Stimulated activated CD8-positive, alpha-beta memory T cell treated with anti-CD3 and anti-CD28 coated beads, Interleukin-12 subunit alpha, Interleukin-12 subunit beta, amount 100 ng/mL, for 1 hour (primary cell): ENCODE measurements around the gene PTBP1.
"Not testable (repeated sequence)": the region's sequence is repeated elsewhere in the genome, so short reads cannot be mapped to it uniquely, and the experiment has no call there.

Experiments used
- DNase-seq: peaks from one replicate; pipeline ENCODE4 v3.0.0-alpha.2; 2020; ENCODE audit warnings: low read depth

PTBP1 gene

GRCh38 chr19:810883-811489, 13.7 kb downstream of the PTBP1 start:
- no peak for DNase-seq

GRCh38 chr19:811506-812048, 14.3 kb downstream of the PTBP1 start:
- DNase-seq, result no peak

- no peak for DNase-seq
Observed at GRCh38 chr19:812049-812746, 14.9 kb downstream of the PTBP1 start.

- no peak for DNase-seq
Observed at GRCh38 chr19:812747-813218, 15.5 kb downstream of the PTBP1 start.

- DNase-seq, result no peak
Observed at GRCh38 chr19:813219-814151, 16.2 kb downstream of the PTBP1 start.

GRCh38 chr19:814152-815078, 17.2 kb downstream of the PTBP1 start:
- DNase-seq, result no peak

GRCh38 chr19:815079-815774, 18.0 kb downstream of the PTBP1 start:
- no peak for DNase-seq

- DNase-seq, result no peak
Observed at GRCh38 chr19:815775-816499, 18.7 kb downstream of the PTBP1 start.

- DNase-seq, result no peak
Observed at GRCh38 chr19:816500-816857, 19.2 kb downstream of the PTBP1 start.

GRCh38 chr19:820212-820611, 23.0 kb downstream of the PTBP1 start:
- DNase-seq, result not testable (repeated sequence)

GRCh38 chr19:821231-821824, 24.1 kb downstream of the PTBP1 start:
- no peak for DNase-seq

GRCh38 chr19:821825-822503, 24.7 kb downstream of the PTBP1 start, which contains the start of gene PLPPR3:
Gene PLPPR3 (minus strand): TSS chr19:821955. CDS start chr19:821559, 396 bp downstream.
- no peak for DNase-seq

- no peak for DNase-seq
Observed at GRCh38 chr19:823565-824121, 26.4 kb downstream of the PTBP1 start.

- no peak for DNase-seq
Observed at GRCh38 chr19:824885-825284, 27.6 kb downstream of the PTBP1 start.

- no peak for DNase-seq
Observed at GRCh38 chr19:825897-826644, 28.8 kb downstream of the PTBP1 start.

GRCh38 chr19:827314-827709, 30.1 kb downstream of the PTBP1 start:
- DNase-seq, result no peak

GRCh38 chr19:827710-828321, 30.6 kb downstream of the PTBP1 start, which contains the start of gene AZU1:
Gene AZU1 (plus strand): TSS chr19:827837. CDS start chr19:827847, 10 bp downstream.
- no peak for DNase-seq
